Neural crest cell (in vitro differentiated cells): ENCODE data around the gene RGMA. TPM values are rescaled to one million over a fixed set of nuclear protein-coding genes. Genes with fewer than 3 reads are reported as not detected.
A peak's percentile ranks its signal among the peaks of the same experiment; 100 is the strongest.
"Not testable (repeated sequence)": the region's sequence is repeated elsewhere in the genome, so short reads cannot be mapped to it uniquely, and the experiment has no call there.

Source experiments
- DNase-seq: peaks from one replicate; pipeline ENCODE4 v3.0.0; 2021; ENCODE audit warnings: low read depth, mixed read lengths, low spot score
- H3K27ac Mint-ChIP-seq: one replicate; pipeline ENCODE4 v1.8.0; 2021; ENCODE audit warnings: mild to moderate bottlenecking, mixed read lengths; ENCODE audit not compliant: unreplicated experiment
- H3K27me3 Mint-ChIP-seq: 2 replicates; pipeline ENCODE4 v1.8.0; 2021; ENCODE audit warnings: low read depth, mild to moderate bottlenecking, mixed read lengths
- H3K36me3 Mint-ChIP-seq: 2 replicates; pipeline ENCODE4 v1.8.0; 2021; ENCODE audit warnings: low read depth, mild to moderate bottlenecking, mixed read lengths
- H3K4me1 Mint-ChIP-seq: 2 replicates; pipeline ENCODE4 v1.8.0; 2021; ENCODE audit warnings: mixed read lengths
- H3K4me3 Mint-ChIP-seq: one replicate; pipeline ENCODE4 v1.8.0; 2021; ENCODE audit warnings: mild to moderate bottlenecking, mixed read lengths
- H3K9me3 Mint-ChIP-seq: 2 replicates; pipeline ENCODE4 v1.8.0; 2021; ENCODE audit warnings: mixed read lengths
- total RNA-seq: library from RNA; stranded (reverse); gene quantifications from 2 replicates; pipeline ENCODE4 v1.2.1, GENCODE V29; 2021
- TF ChIP-seq, protein P1 (sequence below): fragments of 200-600 bp; sonication (generic); conservative IDR thresholded peaks from 2 replicates; pipeline ENCODE4 v1.5.0; 2021; ENCODE audit warnings: antibody characterized with exemption, mild to moderate bottlenecking

The RGMA gene
- total RNA-seq, 1 donor from 2014 or later: 205 TPM

DNA sequence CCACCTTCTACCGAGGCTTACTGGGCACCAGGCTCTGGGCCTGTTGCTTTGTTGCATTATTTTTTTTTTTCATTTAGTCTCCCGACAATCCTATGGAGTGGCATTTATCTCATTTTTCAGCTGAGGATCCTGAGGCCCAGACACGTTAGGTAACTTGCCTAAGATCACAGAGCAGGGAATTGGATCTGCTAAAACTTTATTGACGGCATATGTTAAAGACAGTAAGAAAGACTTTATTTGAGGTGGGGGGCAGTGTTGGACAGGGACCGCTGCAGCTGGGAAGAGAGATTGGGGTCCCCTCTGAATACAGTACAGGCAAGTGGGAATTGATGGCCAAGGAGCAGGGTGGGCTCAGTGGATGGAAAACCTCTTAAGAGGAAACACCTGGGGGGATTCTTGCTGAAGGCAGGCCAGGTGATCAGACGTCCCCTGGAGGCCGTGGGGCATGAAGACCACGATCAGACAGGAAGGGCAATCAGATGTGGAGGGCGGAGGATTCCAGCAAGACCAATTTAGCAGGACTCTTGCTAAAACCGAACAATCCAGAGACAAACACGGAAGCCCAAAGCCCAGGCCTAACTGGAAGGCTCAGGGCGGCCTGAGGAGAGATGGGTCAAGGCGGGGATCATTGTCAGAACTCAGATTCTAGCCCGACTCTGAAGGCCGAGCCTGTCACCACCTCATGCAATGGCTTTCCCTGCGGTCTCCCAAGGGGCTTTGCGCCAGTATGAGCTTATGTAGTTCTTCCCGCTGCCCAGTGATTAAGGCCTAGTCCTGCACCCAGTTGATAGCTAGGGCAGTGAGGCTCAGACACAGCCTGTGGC lies 53.7 kb downstream of the RGMA start:
- peaks cover 27% of the 10 kb centered on the region for H3K36me3 Mint-ChIP-seq
- H3K4me1 Mint-ChIP-seq: peaks cover 63% of the 10 kb centered on the region
- H3K9me3 Mint-ChIP-seq: peaks cover 2% of the 10 kb centered on the region
- TF ChIP-seq, protein P1, sequence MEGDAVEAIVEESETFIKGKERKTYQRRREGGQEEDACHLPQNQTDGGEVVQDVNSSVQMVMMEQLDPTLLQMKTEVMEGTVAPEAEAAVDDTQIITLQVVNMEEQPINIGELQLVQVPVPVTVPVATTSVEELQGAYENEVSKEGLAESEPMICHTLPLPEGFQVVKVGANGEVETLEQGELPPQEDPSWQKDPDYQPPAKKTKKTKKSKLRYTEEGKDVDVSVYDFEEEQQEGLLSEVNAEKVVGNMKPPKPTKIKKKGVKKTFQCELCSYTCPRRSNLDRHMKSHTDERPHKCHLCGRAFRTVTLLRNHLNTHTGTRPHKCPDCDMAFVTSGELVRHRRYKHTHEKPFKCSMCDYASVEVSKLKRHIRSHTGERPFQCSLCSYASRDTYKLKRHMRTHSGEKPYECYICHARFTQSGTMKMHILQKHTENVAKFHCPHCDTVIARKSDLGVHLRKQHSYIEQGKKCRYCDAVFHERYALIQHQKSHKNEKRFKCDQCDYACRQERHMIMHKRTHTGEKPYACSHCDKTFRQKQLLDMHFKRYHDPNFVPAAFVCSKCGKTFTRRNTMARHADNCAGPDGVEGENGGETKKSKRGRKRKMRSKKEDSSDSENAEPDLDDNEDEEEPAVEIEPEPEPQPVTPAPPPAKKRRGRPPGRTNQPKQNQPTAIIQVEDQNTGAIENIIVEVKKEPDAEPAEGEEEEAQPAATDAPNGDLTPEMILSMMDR: no peak
- DNase-seq: no peak
- H3K27ac Mint-ChIP-seq: peak overlapping the region; percentile 62
- peak overlapping the region; percentile 84 for H3K4me3 Mint-ChIP-seq
- peaks cover 50% of the 10 kb centered on the region for H3K27me3 Mint-ChIP-seq

DNA sequence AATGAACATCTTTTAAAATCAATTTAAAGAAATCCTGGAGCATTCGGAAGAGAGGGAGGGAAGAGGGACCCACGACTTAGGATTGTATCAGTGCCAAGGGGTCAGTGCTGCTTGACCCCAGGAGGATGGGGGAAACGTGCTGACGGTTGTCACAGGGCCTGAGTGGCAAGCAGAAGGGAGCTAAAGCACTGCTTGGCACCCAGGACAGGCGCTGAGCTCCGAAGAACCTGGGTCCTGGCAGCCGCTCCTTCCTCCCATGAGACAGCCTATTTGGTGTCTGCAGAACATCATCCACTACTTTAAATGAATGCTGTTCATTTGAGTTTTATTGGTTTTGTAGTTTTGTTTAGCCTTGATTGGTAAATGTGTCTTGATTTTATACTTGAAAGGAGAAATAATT lies 54.5 kb downstream of the RGMA start:
- TF ChIP-seq, protein P1: no peak
- peaks cover 20% of the 10 kb centered on the region for H3K36me3 Mint-ChIP-seq
- H3K27ac Mint-ChIP-seq: peak overlapping the region; percentile 86
- peaks cover 2% of the 10 kb centered on the region for H3K9me3 Mint-ChIP-seq
- H3K27me3 Mint-ChIP-seq: peaks cover 51% of the 10 kb centered on the region
- H3K4me1 Mint-ChIP-seq: peaks cover 66% of the 10 kb centered on the region
- peak overlapping the region; percentile 58 for H3K4me3 Mint-ChIP-seq
- DNase-seq: no peak

DNA sequence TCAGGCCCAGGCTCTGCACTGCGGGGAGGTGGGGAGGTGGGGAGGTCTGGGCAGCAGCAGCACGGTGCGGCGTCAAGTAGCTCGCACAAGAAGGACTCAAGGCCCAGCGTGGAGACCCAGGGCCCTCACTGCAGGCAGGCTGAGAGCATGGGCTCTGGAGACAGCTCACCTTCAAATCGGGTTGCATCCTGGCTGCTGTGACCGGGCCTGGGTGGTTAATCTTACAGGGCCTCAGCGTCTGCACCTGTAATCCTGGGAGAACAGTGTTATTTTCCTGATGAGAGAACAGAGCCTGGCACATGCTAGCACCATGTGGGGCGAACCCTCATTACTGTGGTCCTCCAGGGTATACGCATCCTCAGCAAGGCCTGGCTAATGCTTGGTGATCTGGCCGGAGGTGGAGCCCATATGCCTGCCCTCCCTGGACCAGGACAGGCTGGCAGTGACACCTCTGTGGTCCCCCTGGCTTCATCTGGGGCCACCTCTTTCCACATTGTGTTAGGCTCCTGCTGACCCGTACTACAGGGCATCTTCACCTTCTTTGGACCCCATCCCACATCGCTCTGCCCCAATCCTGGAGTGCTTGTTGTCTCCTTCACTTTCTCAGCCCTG lies 55.5 kb downstream of the RGMA start:
- H3K27me3 Mint-ChIP-seq: peaks cover 47% of the 10 kb centered on the region
- TF ChIP-seq, protein P1: no peak
- peak overlapping the region; percentile 58 for H3K4me3 Mint-ChIP-seq
- H3K36me3 Mint-ChIP-seq: peaks cover 19% of the 10 kb centered on the region
- DNase-seq: no peak
- peak overlapping the region; percentile 66 for H3K27ac Mint-ChIP-seq
- H3K9me3 Mint-ChIP-seq: peaks cover 2% of the 10 kb centered on the region
- H3K4me1 Mint-ChIP-seq: peaks cover 69% of the 10 kb centered on the region

DNA sequence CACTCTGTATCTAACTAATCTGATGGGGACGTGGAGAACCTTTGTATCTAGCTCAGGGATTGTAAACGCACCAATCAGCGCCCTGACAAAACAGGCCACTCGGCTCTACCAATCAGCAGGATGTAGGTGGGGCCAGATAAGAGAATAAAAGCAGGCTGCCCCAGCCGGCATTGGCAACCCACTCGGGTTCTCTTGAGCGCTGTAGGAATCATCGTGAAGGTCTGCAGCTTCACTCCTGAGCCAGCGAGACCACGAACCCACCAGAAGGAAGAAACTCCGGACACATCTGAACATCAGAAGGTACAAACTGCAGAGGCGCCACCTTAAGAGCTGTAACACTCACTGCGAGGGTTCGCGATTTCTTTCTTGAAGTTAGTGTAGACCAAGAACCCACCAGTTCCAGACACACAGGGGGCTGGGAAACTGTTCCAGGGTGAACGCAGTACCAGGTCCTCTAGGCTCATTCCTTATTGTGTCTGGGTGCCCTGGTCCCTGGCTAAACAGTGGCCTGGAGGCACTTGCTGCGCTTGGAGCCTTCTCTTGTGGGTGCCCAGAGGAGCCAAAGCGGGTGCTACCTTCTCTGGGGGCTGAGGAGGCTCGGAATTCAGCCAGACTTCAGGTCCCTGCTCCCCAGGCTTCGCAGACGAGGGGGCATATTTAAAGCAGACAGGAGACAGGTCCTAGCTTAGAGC lies 56.4 kb downstream of the RGMA start:
- not testable (repeated sequence) for H3K9me3 Mint-ChIP-seq, DNase-seq
- Mint-ChIP-seq H3K4me1 (peaks cover 63% of the 10 kb centered on the region), H3K36me3 (peaks cover 20% of the 10 kb centered on the region), H3K27me3 (peaks cover 42% of the 10 kb centered on the region), H3K27ac (peak overlapping the region; percentile 62), H3K4me3 (peak overlapping the region; percentile 66)

DNA sequence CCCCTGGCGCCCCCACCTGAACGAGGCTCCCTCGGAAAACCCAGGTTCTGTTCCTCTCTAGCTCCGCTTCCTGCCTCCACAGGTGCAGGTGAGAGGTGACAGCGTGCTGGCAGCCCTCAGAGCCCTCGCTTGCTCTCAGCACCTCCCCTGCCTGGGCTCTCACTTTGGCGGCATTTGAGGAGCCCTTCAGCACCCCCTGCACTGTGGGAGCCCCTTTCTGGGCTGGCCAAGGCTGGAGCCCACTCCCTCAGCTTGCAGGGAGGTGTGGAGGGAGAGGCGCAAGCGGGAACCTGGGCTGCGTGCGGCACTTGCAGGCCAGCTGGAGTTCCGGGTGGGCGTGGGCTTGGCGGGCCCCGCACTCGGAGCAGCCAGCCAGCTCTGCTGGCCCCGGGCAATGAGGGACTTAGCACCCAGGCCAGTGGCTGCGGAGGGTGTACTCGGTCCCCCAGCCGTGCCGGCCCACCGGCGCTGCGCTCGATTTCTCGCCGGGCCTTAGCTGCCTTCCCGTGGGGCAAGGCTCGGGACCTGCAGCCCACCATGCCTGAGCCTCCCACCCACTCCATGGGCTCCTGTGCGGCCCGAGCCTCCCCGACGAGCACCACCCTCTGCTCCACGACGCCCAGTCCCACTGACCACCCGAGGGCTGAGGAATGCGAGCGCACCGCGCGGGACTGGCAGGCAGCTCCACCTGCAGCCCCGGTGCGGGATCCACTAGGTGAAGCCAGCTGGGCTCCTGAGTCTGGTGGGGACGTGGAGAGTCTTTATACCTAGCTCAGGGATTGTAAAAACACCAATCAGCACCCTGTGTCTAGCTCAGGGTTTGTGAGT lies 57.2 kb downstream of the RGMA start:
- not testable (repeated sequence) for DNase-seq, H3K9me3 Mint-ChIP-seq
- H3K4me3 Mint-ChIP-seq: peak overlapping the region; percentile 69
- H3K27ac Mint-ChIP-seq: peak overlapping the region; percentile 75
- H3K4me1 Mint-ChIP-seq: peaks cover 56% of the 10 kb centered on the region
- H3K36me3 Mint-ChIP-seq: peaks cover 19% of the 10 kb centered on the region
- H3K27me3 Mint-ChIP-seq: peaks cover 34% of the 10 kb centered on the region

DNA sequence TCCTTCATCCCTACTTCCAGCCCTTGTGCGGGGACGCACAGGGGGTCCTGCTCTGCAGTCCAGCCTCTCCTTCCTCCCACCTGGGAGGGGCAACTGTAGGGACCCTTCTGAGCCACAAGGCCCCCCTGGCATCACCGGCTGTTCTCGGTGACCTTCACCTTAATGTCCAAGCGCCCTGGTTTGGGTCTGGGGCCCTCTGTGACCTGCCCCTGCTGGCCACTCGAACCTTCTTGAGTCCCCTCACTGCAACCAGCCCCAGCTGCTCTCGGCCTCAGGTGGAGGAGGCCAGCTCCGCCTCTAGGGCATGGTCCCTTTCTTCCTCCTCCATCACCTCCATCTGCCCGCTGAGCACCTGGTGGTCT lies 57.9 kb downstream of the RGMA start:
- peaks cover 33% of the 10 kb centered on the region for H3K27me3 Mint-ChIP-seq
- peaks cover 2% of the 10 kb centered on the region for H3K9me3 Mint-ChIP-seq
- peak overlapping the region; percentile 75 for H3K27ac Mint-ChIP-seq
- H3K4me1 Mint-ChIP-seq: peaks cover 53% of the 10 kb centered on the region
- peak overlapping the region; percentile 69 for H3K4me3 Mint-ChIP-seq
- DNase-seq: no peak
- TF ChIP-seq, protein P1: no peak
- H3K36me3 Mint-ChIP-seq: peaks cover 21% of the 10 kb centered on the region
